Spleen (tissue), 11 donors: ENCODE data around the gene KIF12. TPM values are rescaled to one million over a fixed set of nuclear protein-coding genes. Genes with fewer than 3 reads are reported as not detected.

Experiments
- DNase-seq: peaks from one replicate; pipeline ENCODE4 v3.0.0-alpha.2; 2020
- H3K27ac ChIP-seq, 8 donors: fragments of 200-600 bp; sonication (generic) in 7 of 8; 1 replicate in 4 of 8; 2 replicates in 4 of 8; pipeline versions ENCODE4 v1.5.0 to v1.8.0; 2016 to 2021; ENCODE audit warnings: inconsistent platforms in 4 of 8, mild to moderate bottlenecking in 4 of 8, moderate library complexity in 1 of 8
- H3K27me3 ChIP-seq, 7 donors: fragments of 200-600 bp; sonication (generic) in 6 of 7; replicated peaks in 1 of 7; 1 replicate in 4 of 7; 2 replicates in 3 of 7; pipeline versions ENCODE4 v1.5.0 to v1.8.0; 2016 to 2021; ENCODE audit warnings: inconsistent platforms in 3 of 7, mild to moderate bottlenecking in 1 of 7
- H3K36me3 ChIP-seq, 6 donors: fragments of 200-600 bp; sonication (generic) in 5 of 6; 1 replicate in 4 of 6; 2 replicates in 2 of 6; pipeline versions ENCODE4 v1.5.0 to v1.8.0; 2016 to 2021; ENCODE audit warnings: inconsistent platforms in 2 of 6
- H3K4me1 ChIP-seq, 6 donors: fragments of 200-600 bp; sonication (generic) in 5 of 6; 1 replicate in 3 of 6; 2 replicates in 3 of 6; pipeline versions ENCODE4 v1.5.0 to v1.8.0; 2016 to 2021; ENCODE audit warnings: inconsistent platforms in 3 of 6
- H3K4me3 ChIP-seq, 8 donors: fragments of 200-600 bp; sonication (generic) in 7 of 8; 1 replicate in 4 of 8; 2 replicates in 4 of 8; pipeline versions ENCODE4 v1.5.0 to v1.8.0; 2016 to 2021; ENCODE audit warnings: inconsistent platforms in 4 of 8, mild to moderate bottlenecking in 4 of 8, moderate library complexity in 2 of 8
- H3K9me3 ChIP-seq, 8 donors: fragments of 200-600 bp; sonication (generic) in 7 of 8; 1 replicate in 4 of 8; 2 replicates in 4 of 8; pipeline versions ENCODE4 v1.5.0 to v1.8.0; 2016 to 2021; ENCODE audit warnings: inconsistent platforms in 4 of 8
- CTCF ChIP-seq, 11 experiments: fragments of 200-600 bp in 7 of 11; fragments of 450-650 bp in 4 of 11; sonication (generic) in 4 of 11; IDR thresholded peaks in 8 of 11; conservative IDR thresholded peaks in 3 of 11; 1 replicate in 7 of 11; 2 replicates in 4 of 11; pipeline versions ENCODE4 v1.4.0 to v1.8.0; 2016 to 2021; ENCODE audit warnings: antibody characterized with exemption in 11 of 11, inconsistent platforms in 4 of 11, mild to moderate bottlenecking in 1 of 11
- POLR2A ChIP-seq, 3 donors: fragments of 450-650 bp; IDR thresholded peaks; one replicate each; pipeline ENCODE4 v1.5.1; 2017; ENCODE audit warnings: antibody characterized with exemption in 3 of 3, mild to moderate bottlenecking in 1 of 3
- POLR2AphosphoS5 ChIP-seq, 3 donors: sonication (generic); formaldehyde crosslinking; IDR thresholded peaks; one replicate each; pipeline ENCODE4 v1.5.1; 2017; ENCODE audit warnings: antibody characterized with exemption in 3 of 3
- WGBS, 5 donors: extraction: QIAGEN DNeasy Blood & Tissue Kit in 3 of 5; methylation state at CpG; one replicate each; pipeline versions ENCODE4 v1.1.5 to v1.1.7; 2013 to 2018; 5-methylcytosine and 5-hydroxymethylcytosine counted together
- intact Hi-C: fragments of 100-400 bp; cut with DNase I; formaldehyde crosslinking; loops from one replicate; pipeline ENCODE4 v1.15.0; 2023; ENCODE audit warnings: low total_unique reads
- polyA plus RNA-seq, 3 donors: library from polyadenylated mRNA; stranded (reverse); fragments of 200-250 nt; gene quantifications; one replicate each; pipeline ENCODE4 v1.2.1, GENCODE V29; 2013
- total RNA-seq, 7 donors: library from RNA; depleted of rRNA in 3 of 7; stranded (reverse); fragments of >200 nt in 3 of 7; fragmentation: NEBNext Ultra II Directional in 4 of 7; extraction: Animal tissue kit (Norgen Biotek cat#: 25700) in 4 of 7; gene quantifications; one replicate each; pipeline versions ENCODE4 v1.1.0 to v1.2.1, GENCODE V29; 2016 to 2021
- donor health status: healthy with polysubstance abuse.
- donor health status: DM: no; HTN: no; CAD: no; lungs with moderate emphysema.
- donor health status: DM: no; HTN: no; CAD: no.
- donor health status: Bipolar disorder and iron deficiency.
- donor health status: healthy.
- donor health status: DM: no; HTN: no; CAD: no.
- donor health status: DM: yes; HTN: yes; CAD: no.

Gene KIF12
- total and polyA plus RNA-seq, 10 donors: 0.20 to 1.5 (median 0.26) TPM; not detected in 5

GRCh38 chr9:114117996-114118830, 19.1 kb upstream of the KIF12 start:
- Histone ChIP-seq H3K4me3 (no peak overlapping the region), H3K27me3 (peaks cover 0 to 40% (median 0%) of the 10 kb centered on the region in 7 donors), H3K36me3 (no peaks in the 10 kb centered on the region), H3K4me1 (no peaks in the 10 kb centered on the region), H3K27ac (no peak overlapping the region), H3K9me3 (no peaks in the 10 kb centered on the region)
- no peak for TF ChIP-seq POLR2AphosphoS5 (IDR thresholded peaks at IDR 0.05)
- no peak for TF ChIP-seq POLR2A (IDR thresholded peaks at IDR 0.05)
- no peak for TF ChIP-seq CTCF (IDR thresholded peaks at IDR 0.05 in 8 of 11, conservative IDR thresholded peaks at IDR 0.05 in 3 of 11)
- 71 to 79% (median 76%) methylated on average over 20 to 21 of the region's 21 CpGs for WGBS, 5 donors
- intact Hi-C loops: no loop called here
- DNase-seq: peak; percentile 59

- Histone ChIP-seq H3K4me3 (no peak overlapping the region), H3K9me3 (no peaks in the 10 kb centered on the region), H3K36me3 (no peaks in the 10 kb centered on the region), H3K4me1 (no peaks in the 10 kb centered on the region), H3K27me3 (peaks cover 0 to 46% (median 0%) of the 10 kb centered on the region in 7 donors), H3K27ac (no peak overlapping the region)
- peak; percentile 18 for DNase-seq
- TF ChIP-seq POLR2A (IDR thresholded peaks at IDR 0.05) (no peak), CTCF (IDR thresholded peaks at IDR 0.05 in 8 of 11, conservative IDR thresholded peaks at IDR 0.05 in 3 of 11) (no peak), POLR2AphosphoS5 (IDR thresholded peaks at IDR 0.05) (no peak)
- WGBS, 5 donors: 87 to 92% (median 87%) methylated on average over 7 of the region's 7 CpGs
- intact Hi-C loops: no loop called here
Observed at GRCh38 chr9:114117614-114117995, 18.5 kb upstream of the KIF12 start.

GRCh38 chr9:114116126-114116747, 17.1 kb upstream of the KIF12 start:
- H3K4me1 ChIP-seq: no peaks in the 10 kb centered on the region
- intact Hi-C loops: no loop called here
- DNase-seq: peak; percentile 55
- 70 to 86% (median 78%) methylated on average over 10 to 12 of the region's 12 CpGs for WGBS, 5 donors
- H3K36me3 ChIP-seq: no peaks in the 10 kb centered on the region
- TF ChIP-seq CTCF (IDR thresholded peaks at IDR 0.05 in 8 of 11, conservative IDR thresholded peaks at IDR 0.05 in 3 of 11) (no peak), POLR2A (IDR thresholded peaks at IDR 0.05) (no peak), POLR2AphosphoS5 (IDR thresholded peaks at IDR 0.05) (no peak)
- H3K4me3 ChIP-seq: no peak overlapping the region
- H3K27ac ChIP-seq: no peak overlapping the region
- H3K9me3 ChIP-seq: no peaks in the 10 kb centered on the region
- peaks cover 0 to 58% (median 0%) of the 10 kb centered on the region in 7 donors for H3K27me3 ChIP-seq

- no peaks in the 10 kb centered on the region for H3K4me1 ChIP-seq
- no peak overlapping the region for H3K4me3 ChIP-seq
- DNase-seq: no peak
- H3K9me3 ChIP-seq: no peaks in the 10 kb centered on the region
- H3K36me3 ChIP-seq: no peaks in the 10 kb centered on the region
- intact Hi-C loops: no loop called here
- H3K27ac ChIP-seq: no peak overlapping the region
- peaks cover 0 to 58% (median 0%) of the 10 kb centered on the region in 7 donors for H3K27me3 ChIP-seq
- WGBS, 5 donors: 77 to 90% (median 87%) methylated on average over 8 to 9 of the region's 9 CpGs
- no peak for TF ChIP-seq POLR2A (IDR thresholded peaks at IDR 0.05)
- no peak for TF ChIP-seq CTCF (IDR thresholded peaks at IDR 0.05 in 8 of 11, conservative IDR thresholded peaks at IDR 0.05 in 3 of 11)
- TF ChIP-seq POLR2AphosphoS5 (IDR thresholded peaks at IDR 0.05): no peak
Observed at GRCh38 chr9:114115654-114116125, 16.6 kb upstream of the KIF12 start.
